Loucy (cell line): Measurements from ENCODE around the gene APH1B.

Experiments
- CTCF ChIP-seq: fragments of 200-600 bp; sonication (generic); conservative IDR thresholded peaks from 2 replicates; pipeline ENCODE4 v1.5.1; 2014; ENCODE audit warnings: mild to moderate bottlenecking, antibody characterized with exemption, low read length
- EZH2phosphoT487 ChIP-seq: fragments of 200-600 bp; IDR thresholded peaks from 2 replicates; pipeline ENCODE4 v1.6.1; 2018; ENCODE audit warnings: antibody characterized with exemption, mild to moderate bottlenecking, moderate library complexity, borderline replicate concordance

- TF ChIP-seq CTCF = no peak
- no peak for TF ChIP-seq EZH2phosphoT487
These were observed 54.1 kb downstream of the APH1B start for GRCh38 chr15:63331456-63331855.
